Measurements from ENCODE around the gene NCAM1.
"Not testable (repeated sequence)": the region's sequence is repeated elsewhere in the genome, so short reads cannot be mapped to it uniquely, and the experiment has no call there.

Gene NCAM1

DNA sequence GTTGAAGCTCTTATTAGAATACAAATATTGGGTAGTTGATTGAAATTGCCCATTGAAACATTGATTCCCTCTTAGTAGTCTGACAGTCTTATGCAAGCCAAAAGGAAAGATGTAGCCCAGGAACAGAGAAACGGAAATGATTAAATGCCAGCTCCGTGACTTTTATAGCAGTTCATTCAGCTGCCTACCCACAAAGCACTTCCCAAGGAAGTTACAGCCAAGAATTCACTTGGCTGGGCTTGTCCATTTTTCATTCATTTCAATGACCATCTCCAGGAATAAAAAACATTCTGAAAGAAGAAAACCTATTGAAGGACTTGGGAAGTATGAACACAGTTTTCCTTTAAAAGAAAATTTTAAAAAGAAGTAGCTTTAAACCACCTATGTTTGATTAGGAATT lies 62.0 kb downstream of the NCAM1 start:
- DNase-seq: no peak

DNA sequence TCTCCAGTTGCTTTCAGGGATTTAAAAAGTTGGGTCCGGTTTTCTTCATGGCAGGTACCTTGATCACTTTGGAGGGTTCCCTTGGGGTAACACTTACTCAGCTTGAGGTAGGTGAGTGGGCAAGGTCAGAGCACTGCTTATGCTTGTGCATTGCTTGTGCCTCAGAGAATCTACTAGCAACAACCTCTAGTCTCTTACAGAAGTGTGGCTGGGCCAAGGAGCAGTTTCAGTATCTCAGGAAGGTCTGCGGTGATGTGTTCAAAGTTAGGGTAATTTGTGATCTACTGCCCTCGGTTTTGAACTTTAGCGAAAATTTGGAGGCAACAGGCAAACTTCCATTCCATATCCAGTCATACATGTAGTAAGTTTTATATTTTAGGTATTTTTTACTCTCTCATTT lies 62.8 kb downstream of the NCAM1 start:
- DNase-seq: no peak

DNA sequence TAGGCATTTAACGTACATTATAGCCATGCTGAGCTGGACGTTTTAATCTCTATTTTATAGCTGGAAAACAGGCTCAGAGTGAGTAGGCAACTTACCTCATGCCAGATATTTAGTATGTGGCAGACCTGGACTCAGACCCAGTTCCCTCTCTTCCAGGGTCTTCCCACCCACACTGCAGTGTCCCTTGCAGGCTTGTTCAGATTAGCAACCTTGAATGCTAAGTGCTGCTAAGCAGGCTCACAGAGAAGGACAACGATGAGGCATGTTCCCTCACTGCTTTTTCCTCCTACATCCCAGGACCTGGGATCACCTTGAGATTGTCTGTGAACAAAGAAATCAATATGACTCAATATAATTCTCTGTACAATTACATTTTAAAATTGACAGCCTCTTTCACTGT lies 65.6 kb downstream of the NCAM1 start:
- no peak for DNase-seq

DNA sequence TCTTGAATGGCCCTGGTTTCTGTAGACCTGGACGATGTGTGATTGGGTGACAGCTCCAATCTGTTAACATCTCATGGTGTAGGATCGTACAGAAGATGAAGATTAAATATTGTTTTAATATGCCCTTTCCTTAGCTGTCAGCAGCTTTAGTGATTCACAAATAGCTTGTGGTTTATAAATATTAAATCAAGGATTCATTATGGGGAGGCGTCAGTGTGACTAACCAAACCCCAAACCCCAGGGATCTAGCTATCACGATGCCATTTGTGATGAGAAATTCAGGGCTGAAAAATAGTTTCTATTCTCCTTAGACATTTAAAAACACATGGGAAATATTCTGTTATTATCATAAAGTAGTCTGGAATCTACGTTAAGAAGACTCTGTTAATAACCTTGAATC lies 73.4 kb downstream of the NCAM1 start:
- no peak for DNase-seq

DNA sequence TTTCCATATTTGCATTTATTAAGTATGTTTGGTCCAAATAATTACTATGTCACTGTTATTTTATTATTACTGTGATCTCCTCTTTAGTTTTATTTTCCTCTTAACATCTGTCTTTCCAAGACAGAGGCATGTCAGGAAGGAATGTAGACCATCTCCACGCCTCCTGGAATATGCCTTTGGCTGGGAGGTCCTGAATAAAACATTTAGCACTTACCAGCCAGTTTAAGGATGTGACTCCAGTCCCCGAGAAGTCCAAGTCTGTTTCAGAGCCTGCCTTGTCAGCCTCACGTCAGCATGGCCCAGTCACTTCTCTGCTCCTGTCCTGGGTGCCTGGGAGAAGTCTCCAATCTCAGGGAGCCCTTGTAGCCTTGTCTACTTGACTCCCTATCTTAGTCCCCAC lies 74.5 kb downstream of the NCAM1 start:
- DNase-seq: no peak

DNA sequence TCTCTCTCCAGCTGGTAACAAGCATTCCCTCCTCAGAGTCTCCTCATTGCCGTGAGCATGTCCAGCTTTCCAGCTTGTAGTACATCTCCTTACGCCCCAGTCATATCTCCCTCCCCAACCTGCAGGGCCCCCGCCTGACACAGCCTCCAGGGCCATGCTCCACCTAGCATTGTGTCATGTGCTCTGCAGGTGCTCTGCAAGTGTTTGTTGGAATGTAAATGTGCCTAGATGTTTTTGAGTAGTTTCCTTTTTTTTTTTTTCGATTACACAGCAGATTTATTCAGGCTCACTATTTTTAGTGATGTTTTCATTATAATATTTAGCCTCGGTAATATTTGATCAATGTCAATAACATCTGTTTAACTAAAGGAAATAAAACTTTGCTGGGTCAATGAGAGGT lies 82.5 kb downstream of the NCAM1 start:
- no peak for DNase-seq

DNA sequence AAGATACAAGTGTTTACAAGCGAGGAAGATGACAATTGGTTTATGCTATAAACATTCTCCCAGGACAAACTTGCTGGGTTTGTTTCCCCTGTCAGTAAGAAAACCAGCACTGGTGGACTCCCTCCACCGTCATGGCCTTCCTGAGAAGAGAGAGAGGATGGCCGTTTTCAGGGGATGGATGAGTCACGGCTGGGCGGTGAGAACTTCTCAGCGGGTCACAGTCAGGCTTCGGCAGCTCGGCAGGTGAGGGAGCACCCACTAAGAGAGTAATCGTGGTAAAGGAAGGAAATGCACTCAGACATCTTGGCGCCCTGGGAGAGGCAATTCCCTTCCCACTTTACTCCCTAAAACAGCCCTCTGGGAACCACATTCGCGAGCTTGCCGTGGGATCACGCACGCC lies 83.9 kb downstream of the NCAM1 start:
- DNase-seq: no peak

DNA sequence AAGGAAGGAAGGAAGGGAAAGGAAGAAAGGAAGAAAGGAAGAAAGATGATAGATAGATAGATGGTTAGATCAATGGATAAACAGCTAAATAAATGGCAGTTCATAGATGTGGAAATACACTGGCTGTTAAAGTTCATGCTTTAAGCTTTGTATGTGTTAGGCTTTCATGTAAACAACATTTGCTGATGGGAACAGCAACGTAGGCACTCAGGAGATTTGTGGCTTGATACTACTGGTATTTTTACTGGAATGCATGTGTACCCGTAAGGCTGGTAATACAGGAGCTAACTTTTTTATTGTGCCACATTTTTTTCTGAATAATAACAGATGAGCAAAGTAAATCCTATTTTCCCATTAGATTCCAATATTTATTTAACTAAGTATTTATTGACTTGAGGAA lies 85.6 kb downstream of the NCAM1 start:
- DNase-seq: no peak

DNA sequence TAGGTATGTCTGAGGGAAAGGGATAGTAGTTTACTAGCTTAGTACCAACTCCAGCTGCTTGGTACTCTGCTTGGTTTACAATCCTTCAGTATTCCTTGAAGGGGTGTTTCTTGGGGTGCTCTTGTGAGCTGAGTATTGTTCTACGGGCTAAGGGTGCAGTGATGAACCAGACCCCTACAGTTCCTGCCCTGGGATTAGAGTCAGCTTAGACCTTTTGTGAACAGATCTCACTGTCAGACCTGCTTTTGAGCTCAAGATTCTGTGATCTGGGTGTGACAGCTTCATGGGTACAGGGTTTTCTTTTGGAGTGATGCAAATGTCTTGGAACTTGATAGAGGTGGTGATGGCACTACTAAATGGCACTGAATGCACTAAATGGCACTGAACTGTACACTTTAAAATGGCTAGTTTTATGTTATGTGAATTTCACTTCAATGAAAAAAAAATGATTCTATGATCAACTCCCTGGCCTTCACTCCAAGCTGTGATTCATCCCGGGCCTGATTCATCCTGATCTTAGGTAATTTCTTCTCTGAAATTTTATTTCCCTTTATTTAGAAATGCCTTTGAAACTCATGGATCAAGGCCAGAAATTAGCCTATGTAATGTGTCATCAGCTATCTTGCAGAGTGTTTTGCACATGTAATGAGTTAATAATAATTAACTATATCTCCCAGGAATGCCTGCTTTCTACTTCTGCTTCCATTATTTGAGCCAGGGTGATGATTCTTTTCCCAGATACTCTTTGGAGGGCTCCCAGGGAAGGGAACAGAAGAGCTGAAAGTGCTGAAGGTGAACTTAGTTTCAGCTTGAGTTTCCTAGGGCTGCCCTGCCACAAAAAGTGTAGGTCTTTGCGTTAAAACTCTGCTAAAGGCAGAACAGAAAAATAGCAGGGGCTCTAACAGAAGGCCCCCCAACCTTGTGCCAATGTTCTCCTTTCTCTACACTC lies 87.9 kb downstream of the NCAM1 start:
- no peak for DNase-seq

DNA sequence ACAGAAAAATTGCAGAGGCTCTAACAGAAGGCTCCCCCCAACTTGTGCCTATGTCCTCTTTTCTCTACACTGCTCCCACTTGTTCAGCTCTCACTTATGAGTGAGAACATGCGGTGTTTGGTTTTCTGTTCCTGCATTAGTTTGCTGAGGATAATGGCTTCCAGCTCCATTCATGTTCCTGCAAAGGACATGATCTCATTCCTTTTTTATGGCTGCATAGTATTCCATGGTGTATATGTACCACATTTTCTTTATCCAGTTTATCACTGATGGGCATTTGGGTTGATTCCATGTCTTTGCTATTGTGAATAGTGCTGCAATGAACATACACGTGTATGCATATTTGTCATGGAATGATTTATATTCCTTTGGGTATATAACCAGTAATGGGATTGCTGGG lies 91.8 kb downstream of the NCAM1 start:
- DNase-seq: not testable (repeated sequence)

DNA sequence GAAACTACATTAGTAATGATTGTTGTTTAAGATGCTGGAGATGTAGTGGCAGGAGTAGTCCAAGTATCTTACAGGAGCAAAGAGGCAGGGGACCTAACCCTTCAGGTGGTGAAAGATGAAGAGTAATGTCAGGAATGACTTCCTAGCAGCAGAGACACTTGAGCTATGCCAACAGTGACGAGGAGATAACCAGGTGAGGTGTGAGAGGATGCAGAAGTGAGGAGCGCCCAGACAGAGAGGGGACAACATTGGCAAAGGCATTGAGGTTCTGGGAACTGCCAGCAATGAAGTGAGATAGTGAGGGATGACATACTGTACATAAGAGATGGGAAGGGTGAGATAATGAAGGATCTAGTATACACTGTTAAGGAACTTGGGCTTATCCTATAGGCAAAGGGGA lies 95.8 kb downstream of the NCAM1 start:
- DNase-seq: no peak

DNA sequence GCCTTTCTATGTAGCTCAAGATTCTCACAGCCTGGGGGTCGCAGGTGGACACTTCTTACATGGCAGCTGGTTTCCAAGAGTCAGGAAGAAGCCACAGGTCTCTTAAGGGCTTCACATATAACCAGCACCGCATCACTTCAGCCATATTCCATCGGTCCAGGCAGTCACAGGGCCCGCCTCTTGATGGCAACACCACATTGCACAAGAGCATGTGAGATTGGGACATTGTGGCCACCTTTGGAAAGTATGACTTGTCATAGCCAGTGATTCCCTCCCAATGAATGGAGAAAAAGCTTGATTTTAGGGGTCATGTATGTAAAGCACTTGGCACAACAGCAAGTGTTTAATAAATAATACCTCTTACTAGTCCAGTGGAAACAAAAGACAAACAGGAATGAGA lies 98.3 kb downstream of the NCAM1 start:
- no peak for DNase-seq

DNA sequence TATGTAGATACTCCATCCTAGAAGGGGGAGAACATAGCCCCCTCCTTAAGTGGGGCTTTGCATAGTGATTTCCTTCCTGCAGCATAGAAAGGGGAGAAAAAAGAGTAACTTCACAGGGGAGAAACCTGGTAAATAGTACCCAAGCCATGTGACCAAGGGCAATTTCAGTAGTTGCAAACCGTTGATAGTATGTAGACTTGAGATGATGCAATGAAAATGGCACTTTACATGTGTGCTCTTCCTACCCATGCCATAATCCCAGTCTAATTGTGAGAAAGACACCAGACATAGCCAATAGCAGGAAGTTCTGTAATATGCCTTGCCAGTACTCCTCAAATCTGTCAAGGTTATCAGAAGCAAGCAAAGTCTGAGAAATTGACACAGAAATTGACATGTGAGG lies 104.1 kb downstream of the NCAM1 start:
- no peak for DNase-seq

DNA sequence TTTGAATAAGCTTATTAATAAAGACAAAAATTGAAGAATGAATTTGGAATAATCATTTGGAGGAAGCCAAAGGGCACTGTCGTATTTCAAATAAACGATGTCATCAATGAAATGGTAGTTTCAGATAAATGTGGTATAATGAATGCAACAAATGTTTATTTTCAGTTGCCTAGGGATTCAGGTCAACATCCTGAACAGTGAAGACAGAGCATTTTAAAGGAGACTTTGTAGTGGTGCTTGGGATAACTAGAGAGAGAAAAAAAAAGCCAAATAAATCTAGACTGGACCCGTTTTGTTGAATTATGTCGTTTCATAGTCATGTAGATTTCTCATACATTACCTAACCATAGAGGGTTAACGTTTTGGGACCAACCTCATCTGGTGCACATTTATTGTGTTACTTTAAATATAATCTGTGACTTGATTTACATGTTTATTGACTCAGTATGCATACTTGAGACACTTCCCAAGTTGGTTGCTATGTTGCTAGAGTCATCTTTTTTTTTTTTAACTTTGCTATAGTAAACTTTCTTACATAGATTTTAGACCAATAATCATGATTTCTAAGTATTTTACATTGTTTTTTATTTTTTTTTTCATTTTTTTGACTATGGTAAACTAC lies 111.1 kb downstream of the NCAM1 start:
- no peak for DNase-seq

DNA sequence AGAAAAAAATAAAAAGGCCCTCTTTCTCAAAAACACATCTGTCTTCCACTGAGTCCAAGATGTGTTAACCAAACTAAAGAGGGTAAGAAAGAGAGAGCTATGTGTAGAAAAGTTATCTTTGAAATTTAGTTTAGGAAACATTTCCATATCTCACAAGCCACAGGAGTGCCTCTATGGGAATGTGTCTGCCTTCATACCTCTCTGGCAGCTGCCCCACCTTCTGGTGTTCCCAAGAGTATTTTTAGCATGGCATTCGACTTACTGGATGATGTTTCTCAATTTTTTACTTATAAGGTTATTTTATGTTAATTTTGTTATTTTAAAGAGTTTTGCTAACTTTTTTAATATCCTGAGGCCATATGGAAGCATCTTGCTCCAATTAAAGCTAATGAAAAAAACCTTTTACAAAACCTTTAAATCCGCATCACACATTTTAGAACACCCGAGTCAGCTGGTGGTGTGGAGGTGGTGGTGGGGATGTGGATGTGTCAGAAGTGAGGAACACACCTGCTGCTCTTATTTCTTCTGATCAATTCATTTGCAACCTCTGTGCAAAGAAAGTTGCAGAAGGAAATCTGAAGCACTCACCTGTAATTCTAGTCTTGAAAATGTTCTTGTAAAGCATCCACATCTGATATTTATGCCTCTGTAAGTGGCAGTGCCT lies 112.2 kb downstream of the NCAM1 start:
- DNase-seq: no peak

DNA sequence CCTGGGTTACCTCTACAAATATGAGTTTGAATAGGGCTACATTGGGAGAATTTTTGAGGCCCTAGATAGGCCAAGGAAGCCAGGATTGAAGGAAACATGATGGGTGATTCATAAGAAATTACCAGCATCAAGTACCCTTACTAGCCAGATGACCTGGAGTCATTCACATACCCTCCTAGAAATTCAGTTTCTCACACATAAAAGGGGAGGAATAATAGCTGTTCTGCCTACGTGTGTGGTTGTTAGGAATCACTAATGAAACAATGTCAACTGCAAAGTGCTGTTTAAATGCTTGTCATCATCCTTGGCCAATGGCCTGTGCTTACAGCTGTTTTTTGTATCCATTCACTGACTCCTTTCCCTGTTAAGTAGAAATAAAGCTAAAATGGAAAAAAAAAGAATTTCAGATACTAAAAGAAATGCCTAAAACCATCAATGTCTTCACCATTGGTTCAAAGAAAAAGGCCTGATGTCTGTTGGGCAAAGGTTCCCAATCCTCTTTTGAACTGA lies 114.4 kb downstream of the NCAM1 start:
- DNase-seq: no peak

GRCh38 chr11:113077379-113077778 lies 116.2 kb downstream of the NCAM1 start:
- no peak for DNase-seq

DNA sequence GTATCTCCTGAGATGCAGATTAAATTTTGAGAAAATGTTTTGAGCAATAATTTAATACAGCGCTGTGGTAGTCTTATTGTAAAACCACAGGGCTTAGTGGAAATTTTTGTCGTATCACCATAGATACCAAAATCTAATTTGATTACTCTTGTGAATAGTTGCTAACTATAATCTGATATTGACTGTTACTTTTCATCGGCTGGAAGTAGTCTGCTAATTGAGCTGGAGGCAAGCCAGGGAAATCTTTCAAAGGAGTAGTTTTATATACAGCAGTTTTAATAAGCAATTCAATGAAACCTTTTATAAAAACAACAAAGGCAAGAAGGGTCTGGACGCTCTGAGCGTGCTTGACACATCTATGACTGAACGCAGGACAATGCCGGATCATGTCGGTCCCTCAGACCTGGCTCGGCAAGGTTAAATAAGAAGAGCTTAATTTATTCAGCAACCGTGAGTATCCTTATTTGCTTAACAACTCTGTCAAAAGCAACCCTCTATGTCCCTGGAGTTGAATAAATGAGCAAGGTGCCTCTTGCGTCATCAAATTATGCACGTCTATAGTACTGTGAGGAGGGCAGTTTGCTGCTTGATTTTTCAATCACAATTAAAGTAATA lies 121.2 kb downstream of the NCAM1 start:
- DNase-seq: no peak

DNA sequence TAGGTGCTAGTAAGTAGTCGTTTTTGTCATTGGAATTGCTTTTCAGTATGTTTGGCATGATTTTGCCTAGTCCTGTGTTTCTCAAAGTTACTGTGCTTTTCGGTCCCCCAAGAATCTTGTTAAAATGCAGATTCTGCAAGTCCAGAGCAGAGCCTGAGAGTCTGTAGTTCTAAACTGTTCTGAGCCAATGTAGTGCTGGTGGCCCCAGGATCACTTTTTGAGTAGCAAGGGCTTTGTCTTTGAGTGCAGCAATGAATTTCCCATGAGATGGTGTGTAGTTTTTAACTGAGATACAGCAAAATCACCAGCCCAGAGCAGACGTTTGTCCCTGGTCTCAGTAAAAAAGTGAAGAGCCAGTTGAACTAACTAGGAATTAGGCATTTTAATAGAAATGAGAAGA lies 122.4 kb downstream of the NCAM1 start:
- no peak for DNase-seq

DNA sequence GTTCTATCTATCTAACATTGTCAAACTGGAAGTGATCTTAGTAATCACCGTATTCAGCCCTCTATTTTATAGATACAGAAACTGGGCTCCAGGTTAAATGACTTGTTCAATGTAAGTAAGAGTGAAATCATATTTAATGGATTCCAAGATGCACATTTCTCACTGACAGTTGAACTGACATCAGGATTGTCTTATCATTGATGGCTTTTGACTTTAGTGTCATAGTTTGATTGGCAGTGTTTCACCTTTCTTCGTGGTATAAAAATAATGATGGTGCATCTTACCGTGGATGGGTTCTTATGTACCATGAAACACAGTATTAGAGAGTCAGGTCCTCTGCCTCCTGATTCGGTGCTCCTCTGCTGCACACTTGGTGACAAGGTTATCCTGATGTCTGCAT lies 123.1 kb downstream of the NCAM1 start:
- no peak for DNase-seq

- DNase-seq: no peak
Measured at GRCh38 chr11:113085446-113085845, 124.2 kb downstream of the NCAM1 start.

GRCh38 chr11:113087706-113088105 lies 126.5 kb downstream of the NCAM1 start:
- DNase-seq: no peak

DNA sequence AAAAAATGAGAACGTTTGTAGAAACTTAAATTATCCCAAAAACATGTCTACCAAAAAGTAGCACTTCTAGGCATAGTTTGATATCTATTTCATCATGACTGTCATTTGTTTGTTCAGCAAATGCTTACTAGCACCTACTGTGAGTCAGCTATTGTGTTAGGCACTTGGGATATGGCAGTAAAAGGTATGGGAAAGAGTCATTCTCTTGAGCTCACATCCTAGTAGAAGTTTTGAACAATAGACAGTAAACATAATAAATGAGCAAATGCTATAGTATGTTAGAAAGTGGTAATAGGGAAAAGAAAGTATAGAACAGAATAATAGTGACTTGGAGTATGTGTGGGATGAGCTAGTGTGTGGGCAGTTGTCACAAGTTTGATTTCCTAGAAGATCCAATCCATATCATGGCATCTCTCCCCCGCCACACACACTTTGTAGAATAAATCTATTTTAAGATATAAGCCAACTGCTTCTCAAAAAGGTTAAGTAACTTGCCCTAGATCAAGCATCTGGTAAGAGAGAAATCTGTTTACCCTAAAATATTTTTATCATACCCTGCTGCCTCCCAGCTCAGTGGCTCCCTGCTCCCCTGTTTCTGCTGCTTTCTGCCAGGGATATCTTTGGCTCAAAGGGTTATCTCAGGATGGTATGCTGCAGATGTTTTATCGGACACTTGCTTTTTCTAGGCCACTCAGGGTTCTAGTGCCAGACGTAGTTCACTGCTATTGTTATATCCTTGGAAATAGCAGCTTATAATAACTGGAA lies 129.7 kb downstream of the NCAM1 start:
- no peak for DNase-seq

Data from bone marrow (tissue), 2 donors.